WTC11 (cell line): ENCODE data around the gene KCNB1.

Experiments
- CBFB ChIP-seq: sonication (generic); formaldehyde crosslinking; IDR thresholded peaks from 2 replicates; pipeline ENCODE4 v1.8.1; 2022; ENCODE audit warnings: mild to moderate bottlenecking, low read depth, missing genetic modification reagents
- E2F1 ChIP-seq: sonication (generic); formaldehyde crosslinking; IDR thresholded peaks from 2 replicates; pipeline ENCODE4 v1.8.0; 2022; ENCODE audit warnings: mild to moderate bottlenecking, missing genetic modification reagents
- EMX1 ChIP-seq: fragments of 250-450 bp; sonication (Bioruptor Pico); IDR thresholded peaks from 2 replicates; pipeline ENCODE4 v1.8.0; 2021; ENCODE audit warnings: mild to moderate bottlenecking
- FOXP1 ChIP-seq: sonication (generic); formaldehyde crosslinking; IDR thresholded peaks from 2 replicates; pipeline ENCODE4 v1.8.0; 2022; ENCODE audit warnings: missing genetic modification reagents, mild to moderate bottlenecking, moderate library complexity, borderline replicate concordance
- FOXP4 ChIP-seq: sonication (generic); formaldehyde crosslinking; IDR thresholded peaks from 2 replicates; pipeline ENCODE4 v1.8.0; 2022; ENCODE audit warnings: mild to moderate bottlenecking, missing genetic modification reagents
- IRF1 ChIP-seq: sonication (generic); formaldehyde crosslinking; IDR thresholded peaks from 2 replicates; pipeline ENCODE4 v1.8.0; 2023; ENCODE audit warnings: missing genetic modification reagents
- JUN ChIP-seq: sonication (generic); formaldehyde crosslinking; IDR thresholded peaks from 2 replicates; pipeline ENCODE4 v1.8.0; 2023; ENCODE audit warnings: mild to moderate bottlenecking, missing genetic modification reagents
- NFATC4 ChIP-seq: fragments of 250-450 bp; sonication (Bioruptor Pico); IDR thresholded peaks from 2 replicates; pipeline ENCODE4 v1.9.0; 2021; ENCODE audit warnings: mild to moderate bottlenecking
- NFE2L1 ChIP-seq: sonication (generic); formaldehyde crosslinking; IDR thresholded peaks from 2 replicates; pipeline ENCODE4 v1.8.1; 2023; ENCODE audit warnings: missing genetic modification reagents
- USF2 ChIP-seq: sonication (generic); formaldehyde crosslinking; IDR thresholded peaks from 2 replicates; pipeline ENCODE4 v1.8.1; 2023; ENCODE audit warnings: mild to moderate bottlenecking, missing genetic modification reagents, moderate library complexity
- ZNF138 ChIP-seq: sonication (generic); formaldehyde crosslinking; conservative IDR thresholded peaks from 2 replicates; pipeline ENCODE4 v1.8.1; 2022; ENCODE audit warnings: mild to moderate bottlenecking, moderate library complexity, missing genetic modification reagents
- TF ChIP-seq, protein P1 (sequence below): fragments of 200-600 bp; IDR thresholded peaks from 2 replicates; pipeline ENCODE4 v1.8.0; 2022; ENCODE audit warnings: antibody characterized with exemption

DNA sequence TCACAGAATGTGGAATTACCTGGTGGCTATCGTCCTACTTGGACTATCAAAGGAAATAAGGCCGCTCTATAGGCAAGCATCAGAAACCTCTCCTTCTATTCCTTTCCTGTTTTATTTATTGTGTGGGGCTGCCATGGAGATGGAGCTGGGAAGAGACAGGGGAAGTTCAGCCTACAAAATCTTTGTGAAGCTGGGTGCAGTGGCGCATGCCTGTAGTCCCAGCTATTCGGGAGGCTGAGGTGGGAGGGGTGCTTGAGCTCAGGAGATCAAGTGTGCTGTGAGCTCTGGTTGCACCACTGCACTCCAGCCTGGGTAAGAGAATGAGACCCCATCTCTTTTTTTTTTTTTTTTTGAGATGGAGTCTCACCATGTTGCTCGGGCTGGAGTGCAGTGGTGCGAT, 60.3 kb downstream of the KCNB1 start:
- TF ChIP-seq NFE2L1 (CRISPR knock-in tag) (no peak), USF2 (CRISPR knock-in tag) (no peak), CBFB (CRISPR knock-in tag) (no peak), IRF1 (CRISPR knock-in tag) (no peak), FOXP4 (CRISPR knock-in tag) (no peak), JUN (CRISPR knock-in tag) (no peak), E2F1 (no peak), EMX1 (CRISPR knock-in tag) (no peak), ZNF138 (CRISPR knock-in tag) (no peak), NFATC4 (CRISPR knock-in tag) (no peak), FOXP1 (CRISPR knock-in tag) (no peak)
- TF ChIP-seq, protein P1, sequence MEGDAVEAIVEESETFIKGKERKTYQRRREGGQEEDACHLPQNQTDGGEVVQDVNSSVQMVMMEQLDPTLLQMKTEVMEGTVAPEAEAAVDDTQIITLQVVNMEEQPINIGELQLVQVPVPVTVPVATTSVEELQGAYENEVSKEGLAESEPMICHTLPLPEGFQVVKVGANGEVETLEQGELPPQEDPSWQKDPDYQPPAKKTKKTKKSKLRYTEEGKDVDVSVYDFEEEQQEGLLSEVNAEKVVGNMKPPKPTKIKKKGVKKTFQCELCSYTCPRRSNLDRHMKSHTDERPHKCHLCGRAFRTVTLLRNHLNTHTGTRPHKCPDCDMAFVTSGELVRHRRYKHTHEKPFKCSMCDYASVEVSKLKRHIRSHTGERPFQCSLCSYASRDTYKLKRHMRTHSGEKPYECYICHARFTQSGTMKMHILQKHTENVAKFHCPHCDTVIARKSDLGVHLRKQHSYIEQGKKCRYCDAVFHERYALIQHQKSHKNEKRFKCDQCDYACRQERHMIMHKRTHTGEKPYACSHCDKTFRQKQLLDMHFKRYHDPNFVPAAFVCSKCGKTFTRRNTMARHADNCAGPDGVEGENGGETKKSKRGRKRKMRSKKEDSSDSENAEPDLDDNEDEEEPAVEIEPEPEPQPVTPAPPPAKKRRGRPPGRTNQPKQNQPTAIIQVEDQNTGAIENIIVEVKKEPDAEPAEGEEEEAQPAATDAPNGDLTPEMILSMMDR, result no peak
